Umbilical cord (tissue), 2 donors: Measurements from ENCODE around the gene RAPSN. TPM values are rescaled to one million over a fixed set of nuclear protein-coding genes. Genes with fewer than 3 reads are reported as not detected.

Source experiments
- DNase-seq: peaks from one replicate; pipeline ENCODE4 v3.0.0-alpha.2; 2015; ENCODE audit warnings: low spot score
- total RNA-seq: library from RNA; depleted of rRNA; stranded (reverse); fragments of >200 nt; gene quantifications from one replicate; pipeline ENCODE4 v1.2.3, GENCODE V29; 2014; ENCODE audit warnings: low replicate concordance; ENCODE audit not compliant: insufficient read depth

RAPSN gene
- 0.96 TPM for total RNA-seq

- no peak for DNase-seq
These were observed at the start of gene RAPSN for GRCh38 chr11:47448566-47449427. Gene RAPSN, minus strand, starts transcription at chr11:47449136. Its CDS starts 172 bp downstream, at chr11:47448964.

GRCh38 chr11:47498149-47498548 lies 49.2 kb upstream of the RAPSN start:
- no peak for DNase-seq

- no peak for DNase-seq
These were observed 47.9 kb upstream of the RAPSN start for GRCh38 chr11:47496808-47497207.

GRCh38 chr11:47495856-47496217 lies 46.9 kb upstream of the RAPSN start:
- DNase-seq = no peak

GRCh38 chr11:47495011-47495855 lies 46.3 kb upstream of the RAPSN start:
- DNase-seq = no peak

GRCh38 chr11:47489395-47489755 lies 40.4 kb upstream of the RAPSN start:
- no peak for DNase-seq

GRCh38 chr11:47488674-47489394 lies 39.9 kb upstream of the RAPSN start:
- DNase-seq = no peak

- no peak for DNase-seq
These were observed 39.2 kb upstream of the RAPSN start for GRCh38 chr11:47488111-47488510.

GRCh38 chr11:47487421-47487820 lies 38.5 kb upstream of the RAPSN start:
- DNase-seq = no peak

GRCh38 chr11:47485107-47485506 lies 36.2 kb upstream of the RAPSN start:
- DNase-seq = no peak

GRCh38 chr11:47483457-47483856 lies 34.5 kb upstream of the RAPSN start:
- no peak for DNase-seq

- DNase-seq = no peak
These were observed 31.8 kb upstream of the RAPSN start for GRCh38 chr11:47480762-47481161.

GRCh38 chr11:47478651-47479329 lies 29.9 kb upstream of the RAPSN start:
- no peak for DNase-seq

- DNase-seq = no peak
These were observed 28.8 kb upstream of the RAPSN start for GRCh38 chr11:47477753-47478152.

GRCh38 chr11:47477323-47477722 lies 28.4 kb upstream of the RAPSN start:
- DNase-seq = no peak

- no peak for DNase-seq
These were observed 21.7 kb upstream of the RAPSN start for GRCh38 chr11:47470671-47471070.

- DNase-seq = no peak
These were observed 20.6 kb upstream of the RAPSN start for GRCh38 chr11:47469361-47470179.

- DNase-seq = no peak
These were observed 19.8 kb upstream of the RAPSN start for GRCh38 chr11:47468598-47469214.

GRCh38 chr11:47467357-47467756 lies 18.4 kb upstream of the RAPSN start:
- no peak for DNase-seq

- DNase-seq = peak; percentile 8
These were observed 17.8 kb upstream of the RAPSN start for GRCh38 chr11:47466701-47467250.
